HuH-7 (cell line): ENCODE results near the gene LILRB1.
"Not testable (repeated sequence)": the region's sequence is repeated elsewhere in the genome, so short reads cannot be mapped to it uniquely, and the experiment has no call there.

Experiments
- DNase-seq: peaks from one replicate; pipeline ENCODE4 v3.0.0; 2011; ENCODE audit warnings: low spot score

LILRB1 gene

GRCh38 chr19:54630262-54630661 lies at the start of gene LILRB1:
LILRB1 (plus strand) TSS chr19:54630484; CDS start chr19:54631074, 590 bp downstream.
- DNase-seq = not testable (repeated sequence)

DNA sequence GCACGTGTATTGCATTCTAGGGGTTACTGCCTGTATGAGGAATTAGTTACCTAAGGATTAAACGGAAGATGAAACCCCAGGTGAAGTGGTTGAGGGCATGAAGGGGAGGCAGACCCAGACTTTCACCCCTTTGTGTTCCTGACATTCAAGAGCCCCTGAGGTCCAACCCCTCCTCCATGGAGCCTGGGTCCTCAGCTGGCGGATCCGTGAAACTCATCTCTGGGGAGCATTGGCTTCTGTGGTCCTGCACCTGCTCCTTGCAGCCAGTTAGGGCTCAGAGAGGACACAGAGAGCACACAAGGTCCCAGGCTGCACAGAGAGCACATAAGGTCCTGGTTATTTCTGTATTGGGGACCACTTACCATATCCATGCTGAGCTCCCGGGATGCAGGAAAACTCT lies 43.9 kb upstream of the LILRB1 start:
- no peak for DNase-seq

- no peak for DNase-seq
Measured at GRCh38 chr19:54587026-54587425, 43.3 kb upstream of the LILRB1 start.

DNA sequence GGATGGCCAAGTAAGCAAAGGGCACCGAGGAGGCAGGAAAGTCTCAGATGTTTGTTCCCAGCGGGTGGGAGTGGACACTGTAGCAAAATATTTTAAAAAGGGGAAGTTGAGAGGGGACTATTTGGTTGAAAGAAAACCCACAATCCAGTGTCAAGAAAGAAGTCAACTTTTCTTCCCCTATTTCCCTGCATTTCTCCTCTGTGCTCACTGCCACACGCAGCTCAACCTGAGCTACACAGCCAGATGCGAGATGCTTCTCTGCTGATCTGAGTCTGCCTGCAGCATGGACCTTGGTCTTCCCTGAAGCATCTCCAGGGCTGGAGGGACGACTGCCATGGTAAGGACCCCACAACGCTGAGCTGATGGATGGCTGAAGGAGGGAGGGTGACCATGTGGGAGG lies 36.8 kb upstream of the LILRB1 start, which contains the start of gene LILRA1:
Gene LILRA1, plus strand, starts transcription at position 188 of the 400 bp plus-strand sequence. CDS start 613 bp downstream, outside the sequence.
- DNase-seq = not testable (repeated sequence)

DNA sequence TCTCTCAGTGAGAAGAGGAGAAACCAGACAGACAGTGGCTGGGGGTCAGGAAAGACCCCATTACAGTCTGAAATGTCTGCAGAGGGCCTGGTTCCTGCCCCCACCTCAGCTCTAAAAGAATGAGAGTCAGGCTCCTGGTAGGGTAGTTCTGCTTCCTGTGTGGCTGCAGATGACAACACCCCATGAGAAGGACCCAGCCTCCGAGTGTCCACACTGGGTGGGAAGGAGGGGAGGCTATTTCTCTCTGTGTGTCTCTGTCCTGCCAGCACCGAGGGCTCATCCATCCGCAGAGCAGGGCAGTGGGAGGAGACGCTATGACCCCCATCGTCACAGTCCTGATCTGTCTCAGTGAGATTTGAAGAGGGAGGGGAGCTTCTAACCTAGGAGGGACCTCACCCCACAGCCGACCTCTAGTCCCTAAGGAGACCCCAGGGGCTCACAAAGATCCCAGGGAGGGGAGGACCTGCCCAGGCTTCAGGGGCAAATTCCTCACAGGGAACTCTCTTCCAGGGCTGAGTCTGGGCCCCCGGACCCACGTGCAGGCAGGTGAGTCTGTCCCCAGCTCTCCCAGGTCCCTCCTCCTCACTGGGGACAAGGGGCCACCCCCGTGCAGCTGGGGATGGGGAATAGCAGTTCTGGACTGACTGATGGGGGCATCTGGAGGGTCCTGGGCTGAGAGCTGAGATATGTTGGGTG lies 36.2 kb upstream of the LILRB1 start:
- not testable (repeated sequence) for DNase-seq

DNA sequence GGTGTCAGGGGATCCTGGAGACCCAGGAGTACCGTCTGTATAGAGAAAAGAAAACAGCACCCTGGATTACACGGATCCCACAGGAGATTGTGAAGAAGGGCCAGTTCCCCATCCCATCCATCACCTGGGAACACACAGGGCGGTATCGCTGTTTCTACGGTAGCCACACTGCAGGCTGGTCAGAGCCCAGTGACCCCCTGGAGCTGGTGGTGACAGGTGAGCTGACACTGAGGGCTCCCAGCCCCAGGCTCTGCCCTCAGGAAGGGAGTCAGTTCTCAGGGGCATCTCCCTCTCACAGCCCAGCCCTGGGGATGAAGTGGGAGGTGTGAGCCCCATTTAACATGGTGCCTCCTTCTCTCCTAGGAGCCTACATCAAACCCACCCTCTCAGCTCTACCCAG lies 35.5 kb upstream of the LILRB1 start:
- DNase-seq = no peak

GRCh38 chr19:54595680-54596436 lies 34.4 kb upstream of the LILRB1 start:
- DNase-seq = not testable (repeated sequence)

GRCh38 chr19:54600212-54600611 lies 30.1 kb upstream of the LILRB1 start:
- DNase-seq = no peak

DNA sequence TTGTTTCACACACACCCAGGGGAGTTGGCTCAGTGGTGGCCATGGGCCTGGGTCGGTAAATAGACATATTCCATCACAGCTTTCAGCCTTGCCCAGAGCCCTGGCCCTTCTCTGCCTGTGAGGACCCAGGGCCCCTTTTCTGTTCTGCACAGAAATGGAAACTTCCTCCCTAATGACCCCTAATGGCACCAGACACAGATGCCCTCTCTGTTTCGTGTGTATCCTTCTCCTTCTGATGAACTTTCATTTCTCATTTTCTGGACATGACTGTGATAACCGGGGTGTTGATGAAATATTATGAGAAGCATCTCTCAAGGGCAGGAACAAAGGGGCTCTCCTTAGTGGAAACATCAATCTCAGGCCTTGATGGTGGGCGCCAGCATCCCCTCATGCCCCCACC lies 24.1 kb upstream of the LILRB1 start:
- DNase-seq = no peak

- DNase-seq = no peak
Measured at GRCh38 chr19:54606891-54607784, 23.1 kb upstream of the LILRB1 start.

DNA sequence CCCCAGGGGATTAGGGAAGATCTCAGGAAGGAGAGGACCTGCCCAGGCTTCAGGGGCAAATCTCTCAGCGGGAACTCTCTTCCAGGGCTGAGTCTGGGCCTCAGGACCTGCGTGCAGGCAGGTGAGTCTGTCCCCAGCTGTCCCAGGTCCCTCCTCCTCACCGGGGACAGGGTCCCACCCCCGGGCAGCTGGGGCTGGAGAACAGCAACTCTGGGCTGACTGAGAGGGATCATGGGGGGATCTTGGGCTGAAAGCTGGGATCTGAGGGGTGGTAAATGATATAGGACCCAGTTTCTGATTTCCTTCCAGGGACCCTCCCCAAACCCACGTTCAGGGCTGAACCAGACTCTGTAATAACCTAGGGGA lies 22.5 kb upstream of the LILRB1 start:
- DNase-seq = no peak

- DNase-seq = no peak
Measured at GRCh38 chr19:54608205-54608604, 22.1 kb upstream of the LILRB1 start.

GRCh38 chr19:54608792-54609191 lies 21.5 kb upstream of the LILRB1 start:
- no peak for DNase-seq

- no peak for DNase-seq
Measured at GRCh38 chr19:54609356-54609791, 20.9 kb upstream of the LILRB1 start.

- no peak for DNase-seq
Measured at GRCh38 chr19:54612428-54612827, 17.9 kb upstream of the LILRB1 start.

GRCh38 chr19:54614726-54615125 lies 15.6 kb upstream of the LILRB1 start:
- DNase-seq = no peak

GRCh38 chr19:54616057-54616456 lies 14.2 kb upstream of the LILRB1 start:
- no peak for DNase-seq

DNA sequence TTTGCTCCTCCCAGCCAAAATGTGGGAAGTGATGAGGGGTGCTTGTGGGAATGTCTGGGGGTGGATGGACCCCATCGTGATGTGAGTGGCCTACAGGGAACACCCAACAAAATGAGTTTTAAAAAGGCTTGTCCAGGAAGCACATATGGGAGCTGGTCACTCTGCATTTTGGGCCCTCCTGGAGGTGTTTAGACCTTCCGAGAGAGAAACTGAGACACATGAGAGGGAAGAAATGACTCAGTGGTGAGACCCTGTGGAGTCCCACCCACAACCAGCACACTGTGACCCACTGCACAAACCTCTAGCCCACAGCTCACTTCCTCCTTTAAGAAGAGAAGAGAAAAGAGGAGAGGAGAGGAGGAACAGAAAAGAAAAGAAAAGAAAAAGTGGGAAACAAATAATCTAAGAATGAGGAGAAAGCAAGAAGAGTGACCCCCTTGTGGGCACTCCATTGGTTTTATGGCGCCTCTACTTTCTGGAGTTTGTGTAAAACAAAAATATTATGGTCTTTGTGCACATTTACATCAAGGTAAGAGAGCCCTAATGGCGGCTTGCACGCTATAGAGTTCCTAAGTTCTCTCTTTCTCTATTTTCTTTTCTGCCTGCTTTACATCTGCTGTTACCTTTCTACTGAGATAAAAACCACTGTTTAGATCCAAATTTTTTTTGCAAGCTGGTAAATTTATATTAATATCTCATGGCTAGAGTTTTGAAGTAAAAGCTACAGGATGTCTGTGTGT lies 13.3 kb upstream of the LILRB1 start:
- no peak for DNase-seq

GRCh38 chr19:54620464-54620863 lies 9.8 kb upstream of the LILRB1 start:
- no peak for DNase-seq

DNA sequence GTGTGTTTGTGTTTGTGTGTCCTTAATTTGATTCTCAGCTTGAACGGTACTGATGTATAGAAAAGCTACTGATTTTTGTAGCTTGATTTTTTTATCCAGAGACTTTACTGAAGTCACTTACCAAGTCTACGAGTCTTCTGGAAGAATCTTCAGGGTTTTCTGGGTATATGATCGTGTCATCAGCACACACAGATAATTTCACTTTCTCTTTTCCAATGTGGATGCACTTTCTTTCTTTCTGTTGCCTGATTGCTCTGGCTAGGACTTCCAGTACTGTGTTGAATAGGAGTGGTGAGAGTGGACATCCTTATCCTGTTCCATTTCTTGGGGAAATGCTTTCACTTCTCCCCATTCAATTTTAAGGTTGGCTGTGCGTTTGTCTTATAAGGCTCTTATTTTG lies 7.9 kb upstream of the LILRB1 start:
- DNase-seq = no peak

DNA sequence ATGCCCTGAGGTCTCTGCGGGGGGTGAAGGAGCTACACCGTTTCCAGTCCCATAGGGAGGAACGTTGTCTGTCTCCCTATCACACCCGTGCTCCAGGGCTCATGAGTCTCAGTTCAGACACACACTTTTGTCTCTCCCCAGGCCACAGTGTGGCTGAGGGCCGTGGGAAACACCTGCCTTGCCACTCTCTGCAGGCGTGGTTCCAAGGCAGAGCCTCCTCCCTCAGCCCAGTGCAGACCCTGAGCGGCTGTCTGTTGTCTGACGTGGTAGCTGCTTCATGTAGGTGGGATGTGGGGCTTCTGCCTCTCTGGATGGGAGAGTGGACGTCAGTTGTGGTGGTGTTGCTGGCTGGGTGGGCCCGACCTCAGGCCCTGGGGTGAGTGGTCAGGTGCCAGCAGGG lies 6.0 kb upstream of the LILRB1 start:
- DNase-seq = not testable (repeated sequence)
